HL-60/S4 treated with phorbol 12-myristate 13-acetate at 8.2 ng/mL for 4 days and 3 days (cell line): ENCODE results near the gene TNN.

ENCODE experiments used
- in situ Hi-C: fragments of 300-500 bp; cut with MboI; formaldehyde crosslinking; loops from 2 replicates; pipeline ENCODE4 v1.15.0; 2022; ENCODE audit warnings: low sequenced_read_pairs

TNN gene

GRCh38 chr1:175145899-175146528 is 78.4 kb downstream of the TNN start:
- in situ Hi-C loops = loop anchor here (10.0 kb wide), 1 partner anchor 179 kb away; no protein-coding TSS in a partner anchor

- in situ Hi-C loops = loop anchor here (10.0 kb wide), 1 partner anchor 178 kb away; no protein-coding TSS in a partner anchor
Observed at GRCh38 chr1:175146529-175147213, 79.0 kb downstream of the TNN start.

- in situ Hi-C loops = loop anchor here (10.0 kb wide), 1 partner anchor 177 kb away; no protein-coding TSS in a partner anchor
Observed at GRCh38 chr1:175147569-175147968, 79.9 kb downstream of the TNN start.

- in situ Hi-C loops = loop anchor here (10.0 kb wide), 1 partner anchor 177 kb away; no protein-coding TSS in a partner anchor
Observed at GRCh38 chr1:175148068-175148467, 80.4 kb downstream of the TNN start.

- in situ Hi-C loops = no loop called here
Observed at GRCh38 chr1:175150596-175151319, 83.1 kb downstream of the TNN start.

GRCh38 chr1:175152006-175152652 is 84.5 kb downstream of the TNN start:
- in situ Hi-C loops = no loop called here

- in situ Hi-C loops = no loop called here
Observed at GRCh38 chr1:175154629-175155472, 87.2 kb downstream of the TNN start.

GRCh38 chr1:175155473-175155856 is 87.8 kb downstream of the TNN start:
- in situ Hi-C loops = no loop called here

GRCh38 chr1:175155936-175156335 is 88.3 kb downstream of the TNN start:
- in situ Hi-C loops = no loop called here

- in situ Hi-C loops = no loop called here
Observed at GRCh38 chr1:175157200-175157599, 89.6 kb downstream of the TNN start.

GRCh38 chr1:175158170-175158591 is 90.5 kb downstream of the TNN start:
- in situ Hi-C loops = no loop called here

GRCh38 chr1:175162955-175163354 is 95.3 kb downstream of the TNN start:
- in situ Hi-C loops = no loop called here

- in situ Hi-C loops = no loop called here
Observed at GRCh38 chr1:175163702-175164101, 96.1 kb downstream of the TNN start.

- in situ Hi-C loops = no loop called here
Observed at GRCh38 chr1:175164751-175165150, 97.1 kb downstream of the TNN start.

- in situ Hi-C loops = no loop called here
Observed at GRCh38 chr1:175166746-175167145, 99.1 kb downstream of the TNN start.

- in situ Hi-C loops = no loop called here
Observed at GRCh38 chr1:175167861-175168260, 100.2 kb downstream of the TNN start.

GRCh38 chr1:175168782-175169181 is 101.1 kb downstream of the TNN start:
- in situ Hi-C loops = no loop called here

- in situ Hi-C loops = no loop called here
Observed at GRCh38 chr1:175169286-175170018, 101.8 kb downstream of the TNN start.

GRCh38 chr1:175171036-175171913 is 103.6 kb downstream of the TNN start:
- in situ Hi-C loops = no loop called here
